H1 (cell line): ENCODE results near the gene AMH.

ENCODE experiments used
- NANOG ChIP-seq: IDR thresholded peaks from 2 replicates; pipeline ENCODE4 v1.6.1; 2011; ENCODE audit warnings: low read length, low read depth, mild to moderate bottlenecking, inconsistent platforms; ENCODE audit not compliant: insufficient read depth, poor library complexity, severe bottlenecking
- TBP ChIP-seq: IDR thresholded peaks from 2 replicates; pipeline ENCODE4 v1.6.1; 2011; ENCODE audit warnings: low read depth, low read length, improper control_type of control experiment

- no peak for TF ChIP-seq TBP
- no peak for TF ChIP-seq NANOG
Observed at GRCh38 chr19:2247433-2248101, 1.6 kb upstream of the AMH start.
